ENCODE measurements around the gene KCP.

KCP gene

GRCh38 chr7:128884561-128885369 is 25.7 kb downstream of the KCP start:
- H3K27ac Mint-ChIP-seq, result no peak overlapping the region
- no peak for ATAC-seq (ENCODE audit: low read depth)

GRCh38 chr7:128883622-128884448 is 26.7 kb downstream of the KCP start:
- peaks cover 6% of the 10 kb centered on the region for H3K4me1 Mint-ChIP-seq
- H3K27me3 Mint-ChIP-seq, result peaks cover 4% of the 10 kb centered on the region
- ATAC-seq (ENCODE audit: low read depth) (peak; percentile 92), DNase-seq (ENCODE audit: low spot score in 2 of 2) (peak; percentile 91 to 97)
- H3K36me3 Mint-ChIP-seq, result no peaks in the 10 kb centered on the region
- H3K4me3 Mint-ChIP-seq, result peak overlapping the region; percentile 82
- H3K9me3 Mint-ChIP-seq, result no peaks in the 10 kb centered on the region
- H3K27ac Mint-ChIP-seq, result peak overlapping the region; percentile 28

More at GRCh38 chr7:128884561-128885369, 25.7 kb downstream of the KCP start:
- peaks cover 6% of the 10 kb centered on the region for H3K4me1 Mint-ChIP-seq
- peak overlapping the region; percentile 82 for H3K4me3 Mint-ChIP-seq
- DNase-seq (ENCODE audit: low spot score in 2 of 2), result no peak
- H3K36me3 Mint-ChIP-seq, result no peaks in the 10 kb centered on the region
- H3K9me3 Mint-ChIP-seq, result no peaks in the 10 kb centered on the region
- H3K27me3 Mint-ChIP-seq, result peaks cover 7% of the 10 kb centered on the region

GRCh38 chr7:128882134-128882533 is 28.4 kb downstream of the KCP start:
- ATAC-seq (ENCODE audit: low read depth), result no peak
- H3K4me1 Mint-ChIP-seq, result peaks cover 6% of the 10 kb centered on the region

GRCh38 chr7:128881458-128882125 is 28.9 kb downstream of the KCP start:
- H3K4me1 Mint-ChIP-seq, result peaks cover 6% of the 10 kb centered on the region
- no peak overlapping the region for H3K27ac Mint-ChIP-seq
- H3K9me3 Mint-ChIP-seq, result no peaks in the 10 kb centered on the region
- DNase-seq (ENCODE audit: low spot score in 2 of 2) (no peak), ATAC-seq (ENCODE audit: low read depth) (no peak)
- H3K27me3 Mint-ChIP-seq, result peaks cover 4% of the 10 kb centered on the region
- no peak overlapping the region for H3K4me3 Mint-ChIP-seq
- H3K36me3 Mint-ChIP-seq, result no peaks in the 10 kb centered on the region

More at GRCh38 chr7:128882134-128882533, 28.4 kb downstream of the KCP start:
- H3K27me3 Mint-ChIP-seq, result peaks cover 4% of the 10 kb centered on the region
- no peaks in the 10 kb centered on the region for H3K36me3 Mint-ChIP-seq
- H3K9me3 Mint-ChIP-seq, result no peaks in the 10 kb centered on the region
- no peak overlapping the region for H3K27ac Mint-ChIP-seq
- DNase-seq (ENCODE audit: low spot score in 2 of 2), result no peak
- H3K4me3 Mint-ChIP-seq, result peak overlapping the region; percentile 2

- DNase-seq (ENCODE audit: low spot score in 2 of 2) (no peak), ATAC-seq (ENCODE audit: low read depth) (no peak)
- Mint-ChIP-seq H3K9me3 (no peaks in the 10 kb centered on the region), H3K27ac (no peak overlapping the region), H3K4me3 (no peak overlapping the region), H3K36me3 (no peaks in the 10 kb centered on the region), H3K27me3 (peaks cover 3% of the 10 kb centered on the region), H3K4me1 (peaks cover 6% of the 10 kb centered on the region)
Observed at GRCh38 chr7:128880791-128881457, 29.6 kb downstream of the KCP start.

GRCh38 chr7:128879939-128880746 is 30.4 kb downstream of the KCP start:
- DNase-seq (ENCODE audit: low spot score in 2 of 2) (no peak), ATAC-seq (ENCODE audit: low read depth) (no peak)
- Mint-ChIP-seq H3K27ac (no peak overlapping the region), H3K4me3 (no peak overlapping the region), H3K36me3 (no peaks in the 10 kb centered on the region), H3K9me3 (no peaks in the 10 kb centered on the region), H3K27me3 (no peaks in the 10 kb centered on the region), H3K4me1 (peaks cover 6% of the 10 kb centered on the region)

- no peak for DNase-seq (ENCODE audit: low spot score in 2 of 2)
- Mint-ChIP-seq H3K4me1 (peaks cover 6% of the 10 kb centered on the region), H3K4me3 (no peak overlapping the region), H3K27ac (no peak overlapping the region), H3K36me3 (no peaks in the 10 kb centered on the region), H3K9me3 (no peaks in the 10 kb centered on the region), H3K27me3 (no peaks in the 10 kb centered on the region)
- no peak for ATAC-seq (ENCODE audit: low read depth)
Observed at GRCh38 chr7:128879461-128879938, 31.0 kb downstream of the KCP start.

- ATAC-seq (ENCODE audit: low read depth) (no peak), DNase-seq (ENCODE audit: low spot score in 2 of 2) (no peak)
- Mint-ChIP-seq H3K27me3 (no peaks in the 10 kb centered on the region), H3K9me3 (no peaks in the 10 kb centered on the region), H3K4me1 (peaks cover 3% of the 10 kb centered on the region), H3K4me3 (no peak overlapping the region), H3K36me3 (no peaks in the 10 kb centered on the region), H3K27ac (no peak overlapping the region)
Observed at GRCh38 chr7:128878226-128879105, 32.0 kb downstream of the KCP start.

- no peaks in the 10 kb centered on the region for H3K36me3 Mint-ChIP-seq
- no peak overlapping the region for H3K4me3 Mint-ChIP-seq
- H3K9me3 Mint-ChIP-seq, result no peaks in the 10 kb centered on the region
- DNase-seq (ENCODE audit: low spot score in 2 of 2) (no peak), ATAC-seq (ENCODE audit: low read depth) (no peak)
- no peak overlapping the region for H3K27ac Mint-ChIP-seq
- H3K27me3 Mint-ChIP-seq, result no peaks in the 10 kb centered on the region
- peaks cover 3% of the 10 kb centered on the region for H3K4me1 Mint-ChIP-seq
Observed at GRCh38 chr7:128877756-128878120, 32.8 kb downstream of the KCP start.

- H3K4me1 Mint-ChIP-seq, result peaks cover 3% of the 10 kb centered on the region
- H3K36me3 Mint-ChIP-seq, result no peaks in the 10 kb centered on the region
- no peak for DNase-seq (ENCODE audit: low spot score in 2 of 2)
- no peak for ATAC-seq (ENCODE audit: low read depth)
- H3K27ac Mint-ChIP-seq, result no peak overlapping the region
- H3K9me3 Mint-ChIP-seq, result no peaks in the 10 kb centered on the region
- no peak overlapping the region for H3K4me3 Mint-ChIP-seq
- no peaks in the 10 kb centered on the region for H3K27me3 Mint-ChIP-seq
Observed at GRCh38 chr7:128876978-128877755, 33.3 kb downstream of the KCP start.

GRCh38 chr7:128876586-128876977 is 33.9 kb downstream of the KCP start:
- DNase-seq (ENCODE audit: low spot score in 2 of 2) (no peak), ATAC-seq (ENCODE audit: low read depth) (no peak)
- no peaks in the 10 kb centered on the region for H3K27me3 Mint-ChIP-seq
- H3K36me3 Mint-ChIP-seq, result no peaks in the 10 kb centered on the region
- H3K27ac Mint-ChIP-seq, result no peak overlapping the region
- H3K9me3 Mint-ChIP-seq, result no peaks in the 10 kb centered on the region
- peaks cover 2% of the 10 kb centered on the region for H3K4me1 Mint-ChIP-seq
- no peak overlapping the region for H3K4me3 Mint-ChIP-seq

- Mint-ChIP-seq H3K27me3 (no peaks in the 10 kb centered on the region), H3K36me3 (no peaks in the 10 kb centered on the region), H3K27ac (no peak overlapping the region), H3K9me3 (no peaks in the 10 kb centered on the region), H3K4me3 (no peak overlapping the region), H3K4me1 (peaks cover under 1% of the 10 kb centered on the region)
- DNase-seq (ENCODE audit: low spot score in 2 of 2) (no peak), ATAC-seq (ENCODE audit: low read depth) (no peak)
Observed at GRCh38 chr7:128876127-128876526, 34.4 kb downstream of the KCP start.

All from memory B cell (primary cell).